HG03103 (cell line): ENCODE results near the gene SPATA2L.
A peak's percentile ranks its signal among the peaks of the same experiment; 100 is the strongest.

ENCODE experiments used
- ATAC-seq: cut with Tn5 transposase; IDR thresholded peaks from one replicate; pipeline ENCODE4 v1.9.1; 2021; ENCODE audit warnings: low read depth; ENCODE audit not compliant: unreplicated experiment

Gene SPATA2L

DNA sequence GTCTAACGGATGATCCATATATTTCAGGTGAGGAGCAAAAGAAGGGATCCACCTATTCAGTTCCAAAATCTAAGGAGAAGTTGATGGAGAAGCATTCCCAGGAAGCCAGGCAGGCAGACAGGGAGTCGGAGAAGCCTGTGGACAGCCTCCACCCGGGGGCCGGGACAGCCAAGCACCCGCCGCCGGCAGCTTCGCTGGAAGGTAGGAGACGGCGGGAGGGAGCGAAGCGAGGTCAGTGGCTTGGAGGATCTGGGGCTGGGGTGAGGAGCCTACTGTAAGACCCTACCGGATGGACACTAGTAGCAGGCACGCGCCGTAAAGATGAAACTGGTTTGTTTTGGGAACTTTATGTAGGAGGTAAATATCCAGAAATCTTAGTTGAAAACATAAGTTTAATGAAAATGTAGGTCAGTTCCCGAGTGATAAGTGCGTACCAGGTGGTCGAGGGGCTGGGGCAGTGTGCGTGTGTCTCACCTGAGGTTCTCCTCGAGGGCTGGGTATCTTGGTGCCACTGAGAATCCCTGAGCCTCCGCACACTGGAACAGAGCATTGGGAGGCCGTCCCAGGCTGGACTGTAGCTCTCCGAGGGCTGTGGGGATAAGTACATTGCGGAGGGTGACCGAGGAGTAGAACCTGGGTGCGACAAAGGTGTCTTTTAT is 43.2 kb downstream of the SPATA2L start:
- ATAC-seq: no peak

DNA sequence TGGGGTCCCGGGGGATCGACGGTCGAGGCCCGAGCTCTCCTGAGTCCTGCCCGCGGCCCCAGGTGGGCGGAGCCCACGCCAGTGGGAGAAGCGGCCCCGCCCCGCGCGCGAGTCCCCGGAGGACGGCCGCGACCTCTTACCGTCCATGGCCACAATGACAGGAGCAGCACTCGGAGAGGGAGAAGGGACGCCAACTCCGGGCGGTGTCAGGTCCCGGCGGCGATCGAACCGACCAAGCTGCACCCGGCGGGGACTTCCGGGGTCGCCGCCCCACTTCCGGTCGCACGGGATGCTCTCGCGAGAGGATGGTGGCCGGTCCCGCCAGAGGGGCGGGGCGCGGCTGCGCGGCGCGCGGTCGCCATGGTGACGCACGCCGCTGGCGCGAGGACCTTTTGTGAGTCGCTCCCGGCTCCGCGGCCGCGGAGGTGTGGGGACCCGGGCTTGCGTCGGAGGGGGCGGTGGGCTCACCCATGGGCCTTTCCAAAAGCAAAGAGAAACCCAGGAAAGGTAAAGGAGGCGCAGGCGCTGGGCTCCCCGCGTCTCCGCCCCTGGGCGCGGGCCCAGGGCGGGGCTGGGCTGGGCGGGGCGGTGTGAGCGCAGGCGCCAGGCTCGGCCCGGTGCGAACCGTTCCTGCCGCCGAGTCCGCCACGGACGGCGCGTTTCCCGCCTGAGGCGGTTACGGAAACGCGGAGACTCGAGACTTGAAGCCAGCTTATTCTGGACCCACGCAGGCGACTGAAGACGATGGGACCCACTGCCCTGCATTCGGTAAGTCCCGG is 43.9 kb downstream of the SPATA2L start, which contains the start of the genes CHMP1A and SPATA33:
TSS of gene CHMP1A (minus strand) at position 267 of the 779 bp plus-strand sequence. CDS start at position 147, 120 bp downstream.
TSS of gene SPATA33 (plus strand) at position 395 of the 779 bp plus-strand sequence. CDS start at position 471, 76 bp downstream.
- peak; percentile 69 for ATAC-seq

DNA sequence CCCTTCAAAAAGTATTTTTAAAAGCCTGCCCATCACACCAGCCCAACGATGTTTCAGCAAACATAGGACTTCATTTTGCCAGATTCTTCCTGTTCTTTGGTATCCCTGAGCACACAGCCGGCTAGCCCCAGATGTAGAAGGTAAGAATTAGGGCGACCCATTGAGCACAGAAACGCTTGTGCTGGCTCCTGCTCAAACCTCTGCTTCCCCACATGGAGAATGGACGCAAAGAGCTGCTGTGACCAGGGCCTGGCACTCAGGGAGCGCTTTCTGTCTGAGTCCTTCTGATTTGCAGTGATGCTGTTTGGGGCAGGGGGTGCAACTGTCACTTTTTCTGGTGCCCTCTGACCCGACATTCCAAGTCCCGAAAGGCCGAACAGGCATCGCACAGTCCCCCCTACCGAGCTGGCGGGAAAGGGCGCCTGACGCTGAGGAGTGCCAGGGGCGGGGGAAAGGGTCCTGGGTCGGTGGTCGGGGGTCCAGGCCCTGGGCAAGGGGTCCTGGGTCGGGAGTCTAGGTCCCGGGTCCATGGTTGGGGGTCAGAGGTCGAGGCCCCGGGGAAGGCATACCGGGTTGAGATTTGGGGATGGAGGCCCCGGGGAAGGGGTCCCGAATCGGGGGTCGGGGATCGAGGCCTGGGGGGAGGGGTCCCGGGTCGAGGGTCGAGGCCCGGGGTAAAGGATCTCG is 44.9 kb downstream of the SPATA2L start:
- ATAC-seq: no peak

DNA sequence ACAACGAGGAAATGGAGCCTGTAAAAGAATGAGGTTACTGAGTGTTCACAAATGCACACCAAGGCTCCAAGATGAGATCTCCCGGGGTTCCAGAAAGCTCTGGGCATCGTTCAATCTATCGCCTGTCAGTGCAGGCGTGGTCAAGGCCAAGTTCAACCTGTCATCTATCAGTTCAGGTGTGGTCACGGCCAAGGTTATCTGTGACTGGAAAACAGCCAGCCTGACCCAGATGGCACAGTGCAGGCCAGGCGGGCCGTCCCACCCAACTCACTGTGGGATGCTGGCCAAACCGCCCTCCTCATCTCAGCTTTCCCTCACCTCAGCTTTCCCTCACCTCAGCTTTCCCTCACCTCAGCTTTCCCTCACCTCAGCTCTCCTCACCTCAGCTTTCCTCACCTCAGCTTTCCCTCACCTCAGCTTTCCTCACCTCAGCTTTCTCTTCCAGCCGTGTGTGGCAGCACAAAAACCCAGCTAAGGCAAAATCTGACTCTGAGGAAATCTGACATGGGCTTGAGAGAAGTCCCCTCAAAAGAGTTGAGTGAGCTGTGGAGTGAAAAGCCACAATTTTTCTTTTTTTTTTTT is 46.4 kb downstream of the SPATA2L start:
- ATAC-seq: no peak

DNA sequence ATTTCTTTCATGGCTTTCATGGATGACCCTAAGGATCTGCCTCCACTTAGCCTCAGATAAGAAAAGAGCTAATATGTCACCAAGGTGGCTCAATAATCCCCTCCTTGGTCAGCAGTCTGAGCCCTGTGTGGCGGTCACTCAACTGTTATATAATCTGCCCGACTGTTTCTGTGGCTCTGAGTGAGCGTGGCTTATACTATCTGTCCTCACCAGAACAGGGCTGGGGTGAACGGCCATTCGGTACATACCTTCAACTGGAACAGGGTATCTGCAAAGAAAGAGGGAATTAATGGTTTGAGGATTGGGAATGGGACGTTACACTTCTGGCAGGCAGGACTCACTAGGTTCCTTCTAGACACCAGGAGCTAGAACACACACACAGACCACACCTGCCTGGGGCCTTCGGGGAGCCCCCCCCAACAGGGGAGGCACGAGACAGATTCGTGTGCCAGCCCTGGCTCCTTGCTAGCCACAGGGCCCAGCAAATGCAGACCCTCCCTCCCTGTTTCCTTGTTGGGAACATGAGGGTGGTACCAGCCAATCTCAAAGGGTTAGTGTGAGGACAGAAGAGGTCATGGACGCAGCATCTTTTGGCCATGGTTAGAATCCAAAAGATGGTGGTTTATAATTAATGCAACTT is 47.7 kb downstream of the SPATA2L start:
- ATAC-seq: no peak

DNA sequence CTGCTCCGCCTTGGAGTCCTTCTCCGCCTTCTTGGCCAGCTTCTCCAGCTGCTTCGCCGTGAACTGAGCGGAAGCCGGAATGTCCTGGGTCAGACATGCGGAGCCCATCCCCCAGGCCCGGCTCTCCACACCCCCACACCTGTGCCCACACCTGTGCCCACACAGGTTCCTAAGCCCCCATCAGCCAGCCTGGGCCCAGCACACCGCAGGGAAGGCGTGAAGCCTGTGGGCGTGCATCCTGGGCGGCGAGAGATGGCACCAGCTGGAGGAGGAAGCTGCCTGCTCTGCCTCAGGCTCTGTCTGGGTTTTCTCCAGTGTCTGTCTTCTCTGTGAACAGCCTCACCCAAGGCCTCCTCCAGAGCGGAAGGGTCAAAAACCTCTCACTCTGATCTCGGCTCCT is 49.9 kb downstream of the SPATA2L start:
- ATAC-seq: no peak

DNA sequence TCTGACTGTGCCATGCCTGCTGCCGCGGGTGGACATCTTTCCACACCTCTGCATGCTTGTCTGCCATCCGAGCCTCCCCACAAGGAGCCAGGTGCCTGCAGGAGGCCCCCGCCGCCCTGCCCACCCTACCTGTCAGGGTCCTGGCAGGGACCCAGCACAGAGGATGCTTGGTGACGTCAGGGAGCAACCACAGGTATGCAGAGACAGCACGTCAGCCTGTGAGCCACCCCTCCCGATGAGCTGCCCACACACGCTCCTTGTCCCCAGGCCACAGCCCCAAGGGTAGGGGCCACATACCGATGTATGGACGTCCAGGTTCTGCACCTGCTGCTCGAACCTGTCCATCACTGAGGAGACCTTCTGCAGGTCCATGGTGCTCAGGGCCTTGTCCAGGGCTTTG is 54.6 kb downstream of the SPATA2L start:
- no peak for ATAC-seq
